HG03066 (cell line): Measurements from ENCODE around the gene RPL35.
A peak's percentile ranks its signal among the peaks of the same experiment; 100 is the strongest.

Source experiments
- ATAC-seq: cut with Tn5 transposase; IDR thresholded peaks from one replicate; pipeline ENCODE4 v1.9.1; 2021; ENCODE audit warnings: low read depth; ENCODE audit not compliant: unreplicated experiment

RPL35 gene

DNA sequence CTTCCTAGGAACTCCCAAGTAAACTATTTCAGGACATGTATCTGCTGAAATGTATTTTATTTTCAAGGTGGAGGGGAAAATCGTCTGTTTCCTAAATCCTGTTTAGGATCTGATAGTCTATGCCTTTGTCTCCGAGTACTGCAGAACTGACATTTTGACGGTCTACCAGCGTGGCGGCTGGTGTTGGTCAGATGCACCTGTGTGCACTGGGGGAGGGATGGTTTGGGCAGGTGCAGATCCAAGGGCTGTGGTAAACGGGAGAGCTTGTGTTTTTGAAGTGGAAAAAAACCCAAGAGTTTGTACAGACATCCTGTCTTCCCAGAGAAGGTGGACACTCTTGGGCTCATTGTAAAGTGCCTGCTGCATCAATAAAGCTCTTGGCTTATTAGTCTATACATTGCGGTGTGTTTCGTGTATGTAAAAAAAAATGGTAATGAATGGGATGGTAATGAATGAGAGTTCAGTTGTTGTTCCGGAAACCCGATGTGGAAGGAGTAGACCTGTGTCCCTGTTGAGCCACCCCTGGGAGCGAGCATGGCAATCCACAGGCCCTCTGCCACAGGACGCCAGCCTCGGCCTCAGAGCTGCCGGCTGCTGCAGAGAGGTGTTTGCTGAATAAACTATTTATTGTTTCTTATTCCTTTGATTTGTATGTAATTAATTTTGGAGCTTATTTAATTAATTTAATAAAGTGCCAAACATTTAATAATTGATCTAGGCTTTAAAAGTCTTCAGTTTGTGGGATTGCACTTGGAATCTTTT, 15.4 kb upstream of the RPL35 start:
- no peak for ATAC-seq

DNA sequence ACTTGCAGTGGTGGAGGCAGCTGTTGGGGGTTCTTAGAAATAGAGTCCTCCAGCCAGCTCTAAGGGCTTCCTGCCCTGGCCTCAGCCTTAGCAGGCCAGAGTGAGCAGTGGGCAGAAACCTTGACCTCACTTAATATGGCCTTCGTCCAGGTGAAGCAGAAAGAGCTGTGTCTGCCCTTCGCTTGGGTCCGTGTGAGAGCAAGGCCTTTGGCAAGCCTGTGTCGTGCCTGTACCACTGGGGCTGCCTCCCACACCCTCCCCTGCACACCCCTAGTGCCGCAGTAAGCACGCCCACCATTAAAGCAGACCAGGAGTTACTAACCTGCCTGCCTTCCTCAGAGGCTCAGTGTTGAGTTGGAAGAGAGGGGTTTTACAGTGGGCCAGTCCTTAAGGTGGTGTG, 13.7 kb upstream of the RPL35 start:
- no peak for ATAC-seq

DNA sequence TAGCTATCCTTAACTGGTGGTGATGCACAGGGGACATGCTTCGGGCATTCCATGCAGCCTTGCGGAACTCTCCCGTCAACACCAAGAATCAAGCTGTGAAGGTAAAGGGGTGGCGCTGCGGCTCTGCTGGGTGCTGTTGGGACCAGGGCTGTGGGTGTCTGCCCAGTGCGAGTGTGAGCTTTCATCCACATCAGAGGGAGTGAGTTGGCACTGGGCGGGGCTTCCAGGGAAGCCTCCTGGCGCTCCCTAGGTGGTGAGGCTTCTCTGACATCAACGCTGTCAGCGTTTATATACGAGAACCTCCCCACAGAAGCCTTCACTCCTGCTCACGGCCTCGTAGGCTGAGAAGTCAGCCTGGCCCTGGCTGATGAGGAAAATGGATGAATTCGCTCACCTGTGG, 11.9 kb upstream of the RPL35 start:
- ATAC-seq, result no peak

DNA sequence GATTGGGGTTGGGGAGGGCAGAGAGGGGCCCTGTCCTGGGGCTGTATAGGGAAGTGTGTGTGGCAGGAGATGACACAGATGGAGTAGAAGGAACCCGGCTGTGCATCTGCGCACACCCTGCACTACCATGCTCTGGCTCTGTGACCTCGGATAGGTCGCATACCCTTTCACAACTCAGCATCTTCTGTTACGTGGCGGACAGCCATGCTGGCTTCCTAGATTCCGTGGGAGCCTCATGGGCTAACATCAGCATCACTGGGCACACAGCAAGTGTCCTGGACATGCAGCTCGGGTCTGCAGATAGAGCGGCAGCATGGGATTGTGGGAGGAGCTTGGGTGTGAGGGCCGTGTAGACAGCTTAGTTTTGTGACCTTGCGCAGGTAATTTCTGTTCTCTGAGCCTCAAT, 9.4 kb upstream of the RPL35 start:
- ATAC-seq, result no peak

DNA sequence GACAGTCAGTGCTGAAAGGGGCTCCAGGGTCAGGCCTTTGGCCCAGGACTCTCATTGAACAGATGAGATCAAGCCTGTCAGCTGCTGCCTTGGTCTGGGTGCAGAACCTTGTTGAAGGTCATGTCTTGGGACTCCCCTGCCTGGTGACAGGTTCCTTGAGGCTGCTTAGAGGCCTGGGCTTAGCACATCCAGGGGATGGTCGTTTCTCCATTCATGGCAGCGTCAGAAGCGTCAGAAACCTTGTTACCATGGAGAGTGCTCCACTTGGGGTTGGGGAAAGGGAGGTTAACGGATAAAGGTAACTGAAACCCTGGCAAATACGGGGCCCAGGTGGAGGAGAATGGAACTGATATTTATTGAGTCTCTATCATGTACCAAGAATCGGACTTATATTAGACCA, 9.0 kb upstream of the RPL35 start:
- no peak for ATAC-seq

DNA sequence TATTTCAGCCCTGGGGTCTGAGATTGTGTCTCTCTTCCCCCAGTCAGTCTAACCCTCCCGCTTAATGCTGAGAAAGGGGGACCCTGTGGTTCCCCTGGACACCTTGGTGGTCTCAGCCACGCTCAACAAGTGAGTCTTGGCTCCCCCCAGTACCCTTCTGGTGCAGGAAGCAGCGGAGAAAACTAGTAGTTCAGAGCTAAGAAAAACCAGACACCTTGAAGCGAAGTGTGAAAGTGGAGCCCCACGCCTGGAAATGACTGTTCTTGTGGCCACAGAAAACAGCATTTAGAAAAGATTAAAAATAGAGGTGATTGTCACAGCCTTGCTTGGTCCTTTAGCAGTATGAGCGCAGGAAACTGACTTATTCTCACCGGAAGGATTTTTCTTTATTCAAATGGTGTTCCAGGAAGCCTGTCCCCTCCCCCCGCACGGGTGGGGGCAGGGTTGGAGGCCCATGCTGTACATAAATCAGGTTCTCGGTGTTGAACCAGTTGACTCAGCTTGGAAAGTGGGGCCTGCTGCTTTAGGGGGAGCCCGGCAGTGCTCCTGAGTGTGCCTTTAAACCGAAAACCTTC, 8.3 kb upstream of the RPL35 start:
- ATAC-seq, result peak; percentile 39

DNA sequence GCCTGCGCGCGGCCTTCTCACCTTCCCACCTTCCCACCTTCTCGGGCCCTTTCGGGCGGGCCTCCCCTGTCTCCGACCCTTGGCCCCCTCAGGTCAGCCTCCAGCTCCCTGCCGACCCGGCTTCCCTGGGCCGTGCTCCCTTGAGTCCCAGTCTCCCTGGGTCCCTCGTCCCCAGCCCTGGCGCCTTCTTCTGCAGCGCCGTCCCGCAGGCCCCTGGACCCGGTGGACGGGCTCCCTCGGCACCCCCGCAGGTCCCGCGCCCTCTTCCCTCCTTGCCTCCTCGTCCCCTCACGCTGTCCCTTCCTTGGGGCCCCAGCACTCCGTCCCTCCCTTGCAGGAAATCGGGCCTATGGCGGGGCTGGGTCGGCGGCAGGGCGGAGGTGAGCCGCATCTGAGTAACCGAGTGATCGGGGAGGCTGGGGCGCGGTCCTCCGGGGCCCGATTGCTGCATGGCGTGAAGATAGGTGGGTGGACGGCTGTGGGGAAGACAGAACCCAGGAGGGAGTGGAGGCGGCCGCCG, 7.8 kb upstream of the RPL35 start:
- ATAC-seq, result peak; percentile 3

DNA sequence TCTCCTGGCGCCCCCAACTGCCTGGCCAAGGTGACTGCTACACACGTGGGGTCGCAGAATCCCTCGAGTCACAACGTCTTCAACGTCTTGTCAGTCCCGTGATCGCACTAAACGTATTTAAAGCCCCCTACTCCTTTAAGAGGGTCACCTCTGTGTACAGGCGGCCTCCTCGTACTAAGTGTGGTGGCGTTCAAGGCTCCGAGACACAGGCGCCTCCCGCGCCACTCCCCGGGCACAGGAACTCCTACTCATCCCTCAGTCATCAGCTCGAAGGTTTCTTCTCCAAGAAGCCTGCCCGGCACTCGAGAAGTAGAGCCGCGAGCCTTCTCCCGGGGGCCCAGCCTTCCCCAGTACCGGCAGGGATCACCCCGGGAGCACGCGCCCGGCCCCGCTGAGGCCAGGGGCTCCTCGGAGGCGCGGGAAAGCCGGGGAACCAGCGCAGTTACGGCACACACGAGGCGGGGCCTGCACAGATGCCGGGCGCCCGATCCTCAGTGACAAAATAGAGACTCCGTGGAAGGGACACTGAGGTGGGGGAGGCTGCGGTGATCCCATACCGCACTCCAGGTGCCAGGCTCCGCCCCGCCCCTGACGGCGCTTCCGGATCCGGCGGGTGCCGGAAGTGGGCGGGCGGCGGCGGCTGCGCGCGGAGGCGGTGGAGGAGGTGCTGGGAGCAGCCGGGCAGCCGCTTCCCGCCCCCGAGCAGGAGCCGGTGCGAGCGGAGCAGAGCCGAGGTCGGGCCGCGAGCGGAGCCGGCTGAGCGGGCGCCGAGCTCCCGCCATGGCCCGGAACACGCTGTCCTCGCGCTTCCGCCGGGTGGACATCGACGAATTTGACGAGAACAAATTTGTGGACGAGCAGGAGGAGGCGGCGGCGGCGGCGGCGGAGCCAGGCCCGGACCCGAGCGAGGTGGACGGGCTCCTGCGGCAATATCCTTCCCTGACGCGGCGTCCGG, 7.0 kb upstream of the RPL35 start:
- ATAC-seq, result peak; percentile 49

DNA sequence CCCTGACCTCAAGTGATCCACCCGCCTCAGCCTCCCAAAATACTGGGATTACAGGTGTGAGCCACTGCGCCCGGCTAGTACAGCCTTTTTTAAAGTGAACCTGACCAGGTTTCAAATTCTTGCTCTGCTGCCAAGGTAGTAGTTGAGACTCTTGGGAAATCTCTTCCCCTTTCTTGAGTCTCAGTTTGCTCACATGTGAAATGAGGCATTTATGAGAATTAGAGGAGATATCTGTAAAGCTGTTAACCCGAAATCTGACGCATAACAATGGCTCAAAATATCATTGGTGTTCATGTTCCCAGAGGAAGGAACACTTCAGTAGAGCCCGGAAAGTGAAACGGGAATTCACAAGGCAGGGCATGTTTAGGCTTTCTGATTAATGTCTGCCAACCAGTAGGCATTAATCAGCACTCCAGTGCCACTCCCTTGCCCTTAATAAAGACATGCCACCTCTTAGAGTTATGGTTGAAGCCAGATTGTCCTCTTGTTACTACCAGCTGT, 1.7 kb upstream of the RPL35 start:
- no peak for ATAC-seq

DNA sequence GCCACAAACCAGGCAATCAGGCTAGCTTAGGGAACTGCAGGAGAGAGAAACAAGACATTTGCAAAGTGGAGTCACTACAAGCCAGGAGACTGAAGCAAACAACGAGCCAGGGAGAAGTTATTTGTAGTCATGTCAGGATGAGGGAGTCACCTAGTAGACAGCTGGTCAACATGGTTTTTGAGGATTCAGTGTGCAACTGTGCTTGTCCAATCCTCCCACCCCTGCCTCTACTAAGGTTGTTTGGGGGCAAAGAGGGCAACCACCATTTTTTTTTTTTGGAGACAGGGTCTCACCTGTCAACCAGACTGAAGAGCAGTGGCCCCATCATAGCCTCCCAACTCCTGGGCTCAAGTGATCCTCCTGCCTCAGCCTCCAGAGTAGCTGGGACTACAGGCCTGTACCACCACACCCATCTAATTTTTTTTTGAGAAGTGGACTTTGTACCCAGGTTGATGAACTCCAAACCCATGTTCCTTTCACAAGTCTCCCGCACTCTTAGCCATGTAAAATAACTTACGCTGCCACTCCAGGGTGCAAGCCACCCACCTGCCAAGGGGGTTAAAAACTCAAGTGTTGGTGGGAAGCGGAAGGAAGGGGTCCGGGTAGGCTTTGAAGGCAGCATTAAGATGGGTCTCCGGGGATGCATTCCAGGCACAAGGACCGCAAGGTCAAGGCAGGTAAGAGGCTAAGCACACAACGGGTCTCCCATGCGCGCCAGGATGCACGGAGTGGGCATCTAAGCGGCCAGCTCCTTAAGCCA, 995 bp downstream of the RPL35 start:
- ATAC-seq, result no peak

DNA sequence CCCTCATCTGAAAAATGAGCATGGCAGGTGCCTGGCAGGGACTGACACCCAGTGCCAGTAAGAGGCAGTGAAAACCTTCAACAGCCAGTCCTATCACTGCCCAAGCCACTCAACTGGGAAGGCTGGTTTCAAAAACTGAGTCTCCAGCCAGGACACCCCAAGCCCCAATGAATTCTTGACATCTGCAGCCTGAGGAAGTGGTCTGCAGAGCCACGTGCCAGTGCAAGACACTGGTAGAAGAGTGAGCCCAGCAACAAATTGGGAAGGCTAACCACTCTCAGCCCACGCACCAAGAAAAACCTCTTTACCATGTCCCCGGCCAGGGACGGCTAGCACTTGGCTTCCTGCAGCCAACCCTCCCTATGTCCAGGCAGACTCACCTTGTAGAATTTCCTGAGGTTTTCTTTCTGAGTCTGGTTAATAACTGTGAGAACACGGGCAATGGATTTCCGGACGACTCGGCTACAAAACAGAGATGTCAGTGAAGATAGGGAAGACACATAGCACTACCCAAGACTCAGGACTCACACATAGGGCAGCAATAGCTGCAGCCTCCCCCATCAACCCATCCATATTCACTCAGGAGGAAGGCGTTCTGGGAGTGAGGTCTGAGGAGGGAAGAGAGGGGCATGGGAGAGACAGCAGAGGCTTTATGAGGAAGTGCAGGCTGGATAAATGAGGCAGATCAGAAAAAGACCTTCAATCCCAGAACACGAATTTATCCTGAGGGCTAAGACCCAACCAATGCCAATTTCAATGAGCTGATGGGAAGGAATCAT, 1.8 kb downstream of the RPL35 start:
- ATAC-seq, result no peak

DNA sequence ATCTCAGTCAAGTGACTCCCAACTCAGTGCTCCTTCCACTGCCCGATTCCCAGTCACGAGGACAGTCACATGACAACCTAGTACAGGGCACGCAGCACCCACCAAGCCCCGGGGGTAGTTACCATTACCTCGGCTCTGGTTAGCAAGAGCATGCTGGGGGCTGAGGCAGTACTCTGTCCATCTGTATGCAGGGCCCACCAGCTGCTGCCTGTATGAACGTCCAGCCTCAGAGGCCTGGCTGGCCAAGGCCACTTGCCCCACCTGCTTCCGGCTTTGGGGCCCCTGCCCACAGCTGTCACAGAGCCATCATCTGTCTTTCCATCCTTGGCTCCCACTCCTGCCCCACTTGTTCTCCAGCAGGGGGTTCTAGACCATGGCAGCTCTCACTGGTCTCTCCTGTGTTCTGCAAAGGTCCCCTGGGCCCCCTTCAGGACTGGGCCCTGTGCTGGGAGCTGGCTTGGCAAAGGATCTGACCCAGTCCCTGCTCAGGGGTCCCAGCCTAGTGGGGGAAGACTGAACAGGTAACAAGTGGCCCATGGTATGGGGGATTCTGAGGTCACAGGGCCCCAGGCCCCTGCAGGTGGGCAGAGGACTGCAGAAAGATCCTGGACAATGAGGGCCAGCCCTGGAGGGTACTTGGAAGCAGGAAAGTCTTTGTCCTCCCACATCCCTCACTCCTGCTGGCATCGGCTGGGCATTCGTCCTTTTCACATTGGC, 3.3 kb downstream of the RPL35 start:
- ATAC-seq, result no peak

DNA sequence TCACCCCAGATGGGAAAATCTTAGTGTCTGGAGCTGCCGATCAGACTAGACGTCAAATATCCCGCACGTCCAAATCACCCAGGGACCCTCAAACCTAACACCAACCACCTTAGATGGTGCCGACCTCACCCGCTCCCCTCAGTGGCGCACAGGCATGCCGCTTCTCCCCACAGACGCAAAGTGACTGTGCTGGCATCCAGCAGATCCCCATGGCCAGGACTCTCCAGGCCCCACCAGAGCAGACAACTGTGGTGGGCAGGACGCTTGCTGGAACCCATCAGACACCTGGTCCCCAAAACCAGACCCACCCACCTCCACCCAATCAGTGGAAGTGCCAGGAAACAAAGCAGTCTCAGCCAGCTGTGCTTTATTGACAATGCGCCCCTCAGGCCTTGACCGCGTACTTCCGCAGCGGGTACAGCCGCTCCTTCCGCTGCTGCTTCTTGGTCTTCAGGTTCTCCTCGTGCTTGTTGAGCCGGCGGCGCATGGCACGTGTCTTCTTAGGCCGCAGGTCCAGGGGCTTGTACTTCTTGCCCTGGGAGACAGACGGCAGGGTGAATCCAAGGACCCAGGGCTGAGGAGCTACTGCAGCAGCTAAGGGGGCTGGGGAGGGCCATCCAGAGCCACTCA, 4.1 kb downstream of the RPL35 start:
- no peak for ATAC-seq

DNA sequence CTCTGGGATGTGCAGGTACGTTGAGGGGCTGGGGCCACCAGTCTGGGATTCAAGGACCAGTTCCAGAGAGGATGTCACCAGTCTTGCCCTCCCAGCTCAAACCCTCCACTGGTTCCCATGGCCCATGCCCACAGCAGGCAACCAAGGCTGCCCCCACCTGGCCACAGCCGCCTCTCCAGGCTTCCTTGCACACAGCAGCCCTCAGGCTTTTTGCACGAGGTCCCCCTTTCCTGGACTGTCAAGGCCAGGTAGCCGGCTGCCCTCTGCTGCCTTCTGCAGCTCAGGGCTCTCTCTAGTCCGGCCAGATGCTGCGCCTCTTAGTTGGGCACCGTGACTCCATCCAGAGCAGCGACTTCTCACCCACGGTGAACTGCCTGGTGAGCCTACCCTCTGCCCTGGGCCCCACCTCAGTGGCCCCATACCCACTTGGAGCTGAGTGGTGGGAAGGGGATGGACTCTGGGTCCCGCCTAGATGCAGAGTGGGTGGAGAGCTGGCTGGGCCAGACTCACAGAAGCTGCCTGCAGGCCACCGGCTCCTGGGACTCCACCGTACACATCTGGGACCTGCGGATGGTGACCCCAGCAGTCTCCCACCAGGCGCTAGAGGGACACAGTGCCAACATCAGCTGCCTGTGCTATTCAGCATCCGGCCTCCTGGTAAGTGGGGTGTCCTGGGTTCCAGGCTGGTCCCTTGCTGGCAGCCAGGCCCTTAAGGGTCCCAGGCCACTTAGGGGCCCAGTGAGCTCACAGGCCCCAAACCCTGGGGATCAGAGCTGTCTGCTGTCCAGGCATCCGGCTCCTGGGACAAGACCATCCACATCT, 5.6 kb downstream of the RPL35 start:
- ATAC-seq, result no peak

DNA sequence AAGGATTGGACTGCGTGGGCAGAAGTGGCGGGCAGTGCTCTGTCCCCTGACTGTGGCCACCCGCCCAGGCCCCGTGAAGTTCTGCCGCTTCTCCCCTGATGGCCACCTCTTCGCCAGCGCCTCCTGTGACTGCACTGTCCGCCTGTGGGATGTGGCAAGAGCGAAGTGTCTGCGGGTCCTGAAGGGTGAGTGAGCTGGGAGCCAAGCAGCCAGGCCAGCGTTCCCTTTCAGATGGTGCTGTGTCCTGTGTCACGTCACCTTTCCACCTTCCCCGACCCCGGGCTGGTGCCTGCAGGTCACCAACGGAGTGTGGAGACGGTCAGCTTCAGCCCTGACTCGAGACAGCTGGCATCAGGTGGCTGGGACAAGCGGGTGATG, 6.2 kb downstream of the RPL35 start:
- no peak for ATAC-seq

DNA sequence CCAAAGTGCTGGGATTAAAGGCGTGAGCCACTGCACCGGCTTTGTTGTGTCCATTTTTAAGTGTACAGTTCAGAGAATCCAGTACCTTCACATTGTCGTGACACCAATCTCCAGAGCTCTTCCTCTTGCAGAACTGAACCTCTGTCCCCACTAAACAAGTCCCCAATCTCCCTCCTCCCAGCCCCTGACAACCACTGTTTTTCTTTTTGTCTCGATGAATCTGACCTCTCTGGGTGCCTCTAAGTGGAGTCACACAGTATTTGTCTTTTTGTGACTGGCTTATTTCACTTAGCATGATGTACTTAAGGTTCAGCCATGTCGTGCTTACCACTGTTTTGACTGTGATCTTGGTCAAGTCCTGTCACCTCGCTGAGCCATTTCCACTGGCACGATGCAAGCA, 6.9 kb downstream of the RPL35 start:
- no peak for ATAC-seq

DNA sequence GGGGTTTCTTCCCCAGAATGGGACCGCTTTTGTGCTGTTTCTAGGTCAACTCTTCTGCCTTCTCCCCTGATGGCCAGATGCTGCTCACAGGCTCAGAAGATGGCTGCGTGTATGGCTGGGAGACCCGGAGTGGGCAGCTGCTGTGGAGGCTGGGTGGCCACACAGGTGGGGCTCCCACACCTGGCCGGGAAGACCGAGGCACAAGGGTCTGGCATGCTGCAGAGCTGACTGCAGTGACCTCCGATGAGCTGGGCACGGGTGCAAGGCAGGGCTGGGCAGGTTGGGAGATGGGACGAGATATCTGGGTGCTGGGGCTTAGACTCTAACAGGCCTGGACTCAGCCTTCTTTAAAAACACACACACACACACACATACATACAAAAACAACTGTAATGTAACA, 7.6 kb downstream of the RPL35 start:
- ATAC-seq, result no peak
